K562 (cell line): Measurements from ENCODE around the gene ATP5PD. TPM values are rescaled to one million over a fixed set of nuclear protein-coding genes. Genes with fewer than 3 reads are reported as not detected.

Experiments used
- EP400 ChIP-seq: fragments of 450-650 bp; IDR thresholded peaks from 2 replicates; pipeline ENCODE4 v1.6.1; 2017; ENCODE audit warnings: antibody characterized with exemption, mild to moderate bottlenecking, moderate library complexity
- ERF ChIP-seq: fragments of 450-650 bp; formaldehyde crosslinking; IDR thresholded peaks from 2 replicates; pipeline ENCODE4 v1.4.0; 2020; ENCODE audit warnings: mild to moderate bottlenecking, mixed read lengths
- ETV1 ChIP-seq: fragments of 450-650 bp; conservative IDR thresholded peaks from 2 replicates; pipeline ENCODE4 v1.6.1; 2016; ENCODE audit warnings: missing genetic modification characterization, control low read depth, low read depth, missing compliant biosample characterization
- HSF4 ChIP-seq: fragments of 250-450 bp; sonication (Bioruptor Pico); IDR thresholded peaks from 2 replicates; pipeline ENCODE4 v2.1.2; 2022; ENCODE audit warnings: mild to moderate bottlenecking, moderate library complexity, borderline replicate concordance
- NEUROD1 ChIP-seq: fragments of 150-350 bp; IDR thresholded peaks from 2 replicates; pipeline ENCODE4 v1.6.1; 2014; ENCODE audit warnings: borderline replicate concordance, low read length, low read depth; ENCODE audit not compliant: partially characterized antibody
- NR2C2 ChIP-seq, 2 experiments: fragments of 200-800 bp in 1 of 2; sonication (Bioruptor generic) in 1 of 2; sonication (generic) in 1 of 2; formaldehyde crosslinking in 1 of 2; IDR thresholded peaks; 2 replicates each; pipeline versions ENCODE4 v1.6.1 to v1.8.0; 2016 to 2022; ENCODE audit warnings: mild to moderate bottlenecking in 1 of 2, missing compliant biosample characterization in 1 of 2, missing genetic modification characterization in 1 of 2, missing genetic modification reagents in 1 of 2
- SMARCA5 ChIP-seq: fragments of 450-650 bp; IDR thresholded peaks from 2 replicates; pipeline ENCODE4 v1.6.1; 2016
- SUPT5H ChIP-seq: fragments of 450-650 bp; IDR thresholded peaks from 2 replicates; pipeline ENCODE4 v1.6.1; 2016
- TAF7 ChIP-seq: fragments of 450-650 bp; IDR thresholded peaks from 2 replicates; pipeline ENCODE4 v1.6.1; 2016; ENCODE audit warnings: missing genetic modification characterization, missing compliant biosample characterization
- ZC3H4 ChIP-seq: sonication (generic); formaldehyde crosslinking; IDR thresholded peaks from 2 replicates; pipeline ENCODE4 v1.9.0; 2021; ENCODE audit warnings: missing genetic modification reagents, borderline replicate concordance
- ZNF717 ChIP-seq: fragments of 250-450 bp; sonication (Bioruptor Pico); IDR thresholded peaks from 2 replicates; pipeline ENCODE4 v1.5.0; 2021
- polyA plus RNA-seq, 8 experiments: library from polyadenylated mRNA; depleted of rRNA in 4 of 8; stranded (reverse) in 5 of 8; unstranded in 3 of 8; fragments of >200 nt; fragmentation: Nextera tagmentation in 2 of 8; fragmentation: Illumina TruSeq in 1 of 8; extraction: Ambion mirVana in 2 of 8; extraction: Trizol in 1 of 8; gene quantifications; 2 replicates each; pipeline versions ENCODE4 v1.2.1 to v1.2.3, GENCODE V29; 2011 to 2014; ENCODE audit warnings: inconsistent platforms in 1 of 8, missing spikeins in 1 of 8
- total RNA-seq, 7 experiments: library from RNA; depleted of rRNA in 6 of 7; stranded (reverse); fragments of >200 nt in 6 of 7; fragmentation: Illumina TruSeq in 2 of 7; extraction: Trizol in 2 of 7; gene quantifications; 2 replicates each; pipeline versions ENCODE4 v1.2.1 to v1.2.3, GENCODE V29; 2011 to 2021; ENCODE audit warnings: low replicate concordance in 1 of 7
- TF ChIP-seq, protein P1 (sequence below): sonication (generic); formaldehyde crosslinking; IDR thresholded peaks from 2 replicates; pipeline ENCODE4 v1.8.0; 2022; ENCODE audit warnings: mild to moderate bottlenecking, missing genetic modification reagents
- TF ChIP-seq, protein P2 (sequence below): sonication (generic); formaldehyde crosslinking; IDR thresholded peaks from 2 replicates; pipeline ENCODE4 v1.8.1; 2023; ENCODE audit warnings: mild to moderate bottlenecking, missing genetic modification reagents
- TF ChIP-seq, protein P3 (sequence below): fragments of 200-800 bp; sonication (Bioruptor generic); IDR thresholded peaks from 2 replicates; pipeline ENCODE4 v1.6.1; 2017; ENCODE audit warnings: missing genetic modification characterization, missing compliant biosample characterization
- TF ChIP-seq, protein P4 (sequence below): fragments of 450-650 bp; IDR thresholded peaks from 2 replicates; pipeline ENCODE4 v1.6.1; 2016; ENCODE audit warnings: antibody characterized with exemption
- TF ChIP-seq, protein P5 (sequence below): sonication (generic); formaldehyde crosslinking; IDR thresholded peaks from 2 replicates; pipeline ENCODE4 v1.8.1; 2023; ENCODE audit warnings: mild to moderate bottlenecking, missing genetic modification reagents

ATP5PD gene
- total and polyA plus RNA-seq, 9 of the 15 experiments (the other 6 are each of a cell fraction or from before 2014, with no cell fraction given) = 271 to 828 (median 432) TPM

DNA sequence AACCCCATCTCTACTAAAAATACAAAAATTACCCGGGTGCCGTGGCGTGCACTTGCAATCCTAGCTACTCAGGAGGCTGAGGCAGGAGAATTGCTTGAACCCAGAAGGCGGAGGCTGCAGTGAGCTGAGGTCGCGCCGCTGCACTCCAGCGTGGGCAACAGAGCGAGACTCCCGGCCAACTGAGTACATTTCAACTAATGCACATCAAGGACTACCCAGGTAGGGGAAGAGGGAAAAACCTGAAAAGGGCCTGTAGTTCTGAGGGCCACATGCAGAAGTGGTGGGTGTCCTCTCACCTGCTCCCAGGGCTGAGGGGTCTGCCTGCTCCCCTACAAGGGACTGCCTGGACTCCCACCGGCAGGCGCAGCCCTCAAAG lies 40.4 kb upstream of the ATP5PD start (continued):
- TF ChIP-seq, protein P1, sequence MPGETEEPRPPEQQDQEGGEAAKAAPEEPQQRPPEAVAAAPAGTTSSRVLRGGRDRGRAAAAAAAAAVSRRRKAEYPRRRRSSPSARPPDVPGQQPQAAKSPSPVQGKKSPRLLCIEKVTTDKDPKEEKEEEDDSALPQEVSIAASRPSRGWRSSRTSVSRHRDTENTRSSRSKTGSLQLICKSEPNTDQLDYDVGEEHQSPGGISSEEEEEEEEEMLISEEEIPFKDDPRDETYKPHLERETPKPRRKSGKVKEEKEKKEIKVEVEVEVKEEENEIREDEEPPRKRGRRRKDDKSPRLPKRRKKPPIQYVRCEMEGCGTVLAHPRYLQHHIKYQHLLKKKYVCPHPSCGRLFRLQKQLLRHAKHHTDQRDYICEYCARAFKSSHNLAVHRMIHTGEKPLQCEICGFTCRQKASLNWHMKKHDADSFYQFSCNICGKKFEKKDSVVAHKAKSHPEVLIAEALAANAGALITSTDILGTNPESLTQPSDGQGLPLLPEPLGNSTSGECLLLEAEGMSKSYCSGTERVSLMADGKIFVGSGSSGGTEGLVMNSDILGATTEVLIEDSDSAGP (CRISPR knock-in tag) = peak; percentile 14; the same call in 1 of the 2 replicates
- TF ChIP-seq NEUROD1 (no peak), SUPT5H (peak; percentile 59; the same call in 1 of the 2 replicates), SMARCA5 (0 out of 2 replicates have a peak, but pooled peaks have one; percentile 15), ERF (CRISPR knock-in tag) (0 out of 2 replicates have a peak, but pooled peaks have one; percentile 24), EP400 (peak; percentile 31; the same call in 1 of the 2 replicates), NR2C2 (CRISPR knock-in tag; IDR thresholded peaks at IDR 0.05) (no peak), NR2C2 (tag; IDR thresholded peaks at IDR 0.05) (0 out of 2 replicates have a peak, but pooled peaks have one; percentile 53), ZC3H4 (CRISPR knock-in tag) (0 out of 2 replicates have a peak, but pooled peaks have one; percentile 54), TAF7 (tag) (no peak), HSF4 (no peak), ETV1 (no peak), ZNF717 (CRISPR knock-in tag) (no peak)
- TF ChIP-seq, protein P2, sequence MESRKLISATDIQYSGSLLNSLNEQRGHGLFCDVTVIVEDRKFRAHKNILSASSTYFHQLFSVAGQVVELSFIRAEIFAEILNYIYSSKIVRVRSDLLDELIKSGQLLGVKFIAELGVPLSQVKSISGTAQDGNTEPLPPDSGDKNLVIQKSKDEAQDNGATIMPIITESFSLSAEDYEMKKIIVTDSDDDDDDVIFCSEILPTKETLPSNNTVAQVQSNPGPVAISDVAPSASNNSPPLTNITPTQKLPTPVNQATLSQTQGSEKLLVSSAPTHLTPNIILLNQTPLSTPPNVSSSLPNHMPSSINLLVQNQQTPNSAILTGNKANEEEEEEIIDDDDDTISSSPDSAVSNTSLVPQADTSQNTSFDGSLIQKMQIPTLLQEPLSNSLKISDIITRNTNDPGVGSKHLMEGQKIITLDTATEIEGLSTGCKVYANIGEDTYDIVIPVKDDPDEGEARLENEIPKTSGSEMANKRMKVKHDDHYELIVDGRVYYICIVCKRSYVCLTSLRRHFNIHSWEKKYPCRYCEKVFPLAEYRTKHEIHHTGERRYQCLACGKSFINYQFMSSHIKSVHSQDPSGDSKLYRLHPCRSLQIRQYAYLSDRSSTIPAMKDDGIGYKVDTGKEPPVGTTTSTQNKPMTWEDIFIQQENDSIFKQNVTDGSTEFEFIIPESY (CRISPR knock-in tag) = 0 out of 2 replicates have a peak, but pooled peaks have one; percentile 45
- TF ChIP-seq, protein P3, sequence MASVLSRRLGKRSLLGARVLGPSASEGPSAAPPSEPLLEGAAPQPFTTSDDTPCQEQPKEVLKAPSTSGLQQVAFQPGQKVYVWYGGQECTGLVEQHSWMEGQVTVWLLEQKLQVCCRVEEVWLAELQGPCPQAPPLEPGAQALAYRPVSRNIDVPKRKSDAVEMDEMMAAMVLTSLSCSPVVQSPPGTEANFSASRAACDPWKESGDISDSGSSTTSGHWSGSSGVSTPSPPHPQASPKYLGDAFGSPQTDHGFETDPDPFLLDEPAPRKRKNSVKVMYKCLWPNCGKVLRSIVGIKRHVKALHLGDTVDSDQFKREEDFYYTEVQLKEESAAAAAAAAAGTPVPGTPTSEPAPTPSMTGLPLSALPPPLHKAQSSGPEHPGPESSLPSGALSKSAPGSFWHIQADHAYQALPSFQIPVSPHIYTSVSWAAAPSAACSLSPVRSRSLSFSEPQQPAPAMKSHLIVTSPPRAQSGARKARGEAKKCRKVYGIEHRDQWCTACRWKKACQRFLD (CRISPR knock-in tag) = peak; percentile 82
- TF ChIP-seq, protein P4, sequence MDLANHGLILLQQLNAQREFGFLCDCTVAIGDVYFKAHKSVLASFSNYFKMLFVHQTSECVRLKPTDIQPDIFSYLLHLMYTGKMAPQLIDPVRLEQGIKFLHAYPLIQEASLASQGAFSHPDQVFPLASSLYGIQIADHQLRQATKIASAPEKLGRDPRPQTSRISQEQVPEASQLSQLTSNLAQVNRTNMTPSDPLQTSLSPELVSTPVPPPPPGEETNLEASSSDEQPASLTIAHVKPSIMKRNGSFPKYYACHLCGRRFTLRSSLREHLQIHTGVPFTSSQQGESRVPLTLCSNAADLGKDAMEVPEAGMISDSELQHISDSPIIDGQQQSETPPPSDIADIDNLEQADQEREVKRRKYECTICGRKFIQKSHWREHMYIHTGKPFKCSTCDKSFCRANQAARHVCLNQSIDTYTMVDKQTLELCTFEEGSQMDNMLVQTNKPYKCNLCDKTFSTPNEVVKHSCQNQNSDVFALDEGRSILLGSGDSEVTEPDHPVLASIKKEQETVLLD = 0 out of 2 replicates have a peak, but pooled peaks have one; percentile 25
- TF ChIP-seq, protein P5, sequence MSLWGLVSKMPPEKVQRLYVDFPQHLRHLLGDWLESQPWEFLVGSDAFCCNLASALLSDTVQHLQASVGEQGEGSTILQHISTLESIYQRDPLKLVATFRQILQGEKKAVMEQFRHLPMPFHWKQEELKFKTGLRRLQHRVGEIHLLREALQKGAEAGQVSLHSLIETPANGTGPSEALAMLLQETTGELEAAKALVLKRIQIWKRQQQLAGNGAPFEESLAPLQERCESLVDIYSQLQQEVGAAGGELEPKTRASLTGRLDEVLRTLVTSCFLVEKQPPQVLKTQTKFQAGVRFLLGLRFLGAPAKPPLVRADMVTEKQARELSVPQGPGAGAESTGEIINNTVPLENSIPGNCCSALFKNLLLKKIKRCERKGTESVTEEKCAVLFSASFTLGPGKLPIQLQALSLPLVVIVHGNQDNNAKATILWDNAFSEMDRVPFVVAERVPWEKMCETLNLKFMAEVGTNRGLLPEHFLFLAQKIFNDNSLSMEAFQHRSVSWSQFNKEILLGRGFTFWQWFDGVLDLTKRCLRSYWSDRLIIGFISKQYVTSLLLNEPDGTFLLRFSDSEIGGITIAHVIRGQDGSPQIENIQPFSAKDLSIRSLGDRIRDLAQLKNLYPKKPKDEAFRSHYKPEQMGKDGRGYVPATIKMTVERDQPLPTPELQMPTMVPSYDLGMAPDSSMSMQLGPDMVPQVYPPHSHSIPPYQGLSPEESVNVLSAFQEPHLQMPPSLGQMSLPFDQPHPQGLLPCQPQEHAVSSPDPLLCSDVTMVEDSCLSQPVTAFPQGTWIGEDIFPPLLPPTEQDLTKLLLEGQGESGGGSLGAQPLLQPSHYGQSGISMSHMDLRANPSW (CRISPR knock-in tag) = peak; percentile 83; the same call in 1 of the 2 replicates
